Keratinocyte (primary cell): ENCODE results near the gene AIP. TPM values are rescaled to one million over a fixed set of nuclear protein-coding genes. Genes with fewer than 3 reads are reported as not detected.

Source experiments
- DNase-seq: peaks from one replicate; pipeline ENCODE4 v3.0.0-alpha.2; 2011; ENCODE audit warnings: low read depth, missing footprints, low spot score
- FAIRE-seq: peaks from 2 replicates; lab custom pipeline; 2011; peaks lifted over from hg19 to GRCh38; lab: Jason Lieb, UNC
- H2AFZ ChIP-seq: 2 replicates; pipeline ENCODE4 v1.6.0; 2012; ENCODE audit warnings: low read length, control low read depth, inconsistent platforms; ENCODE audit not compliant: control insufficient read depth
- H3K27ac ChIP-seq: 2 replicates; pipeline ENCODE4 v1.5.1; 2011; ENCODE audit warnings: low read length; ENCODE audit not compliant: control insufficient read depth, insufficient read depth
- H3K27me3 ChIP-seq: 3 replicates; pipeline ENCODE4 v1.6.0; 2011; ENCODE audit warnings: low read length; ENCODE audit not compliant: control insufficient read depth, insufficient read depth; ENCODE audit errors: extremely low read depth
- H3K36me3 ChIP-seq, 2 experiments: 2 replicates in 1 of 2; 3 replicates in 1 of 2; pipeline ENCODE4 v1.5.1; 2011; ENCODE audit warnings: low read length in 2 of 2, mild to moderate bottlenecking in 1 of 2; ENCODE audit not compliant: control insufficient read depth in 2 of 2, insufficient read depth in 2 of 2; ENCODE audit errors: extremely low read depth in 1 of 2
- H3K4me1 ChIP-seq: 3 replicates; pipeline ENCODE4 v1.5.1; 2011; ENCODE audit warnings: low read length; ENCODE audit not compliant: control insufficient read depth, insufficient read depth; ENCODE audit errors: extremely low read depth
- H3K4me2 ChIP-seq: 3 replicates; pipeline ENCODE4 v1.6.0; 2011; ENCODE audit warnings: low read depth, low read length; ENCODE audit not compliant: control insufficient read depth, insufficient read depth; ENCODE audit errors: extremely low read depth
- H3K4me3 ChIP-seq, 3 experiments: fragments of 200-600 bp in 1 of 3; sonication (generic) in 1 of 3; 2 replicates in 2 of 3; 3 replicates in 1 of 3; pipeline ENCODE4 v1.5.1; 2011 to 2016; ENCODE audit warnings: low read length in 3 of 3, mild to moderate bottlenecking in 3 of 3, control low read depth in 2 of 3, inconsistent platforms in 1 of 3, low read depth in 1 of 3, mixed read lengths in 1 of 3, mixed run types in 1 of 3, moderate library complexity in 1 of 3; ENCODE audit not compliant: control insufficient read depth in 2 of 3, insufficient read depth in 2 of 3; ENCODE audit errors: extremely low read depth in 1 of 3
- H3K79me2 ChIP-seq: 2 replicates; pipeline ENCODE4 v1.6.0; 2012; ENCODE audit warnings: low read length; ENCODE audit not compliant: control insufficient read depth, insufficient read depth
- H3K9ac ChIP-seq: 3 replicates; pipeline ENCODE4 v1.6.0; 2011; ENCODE audit warnings: low read length; ENCODE audit not compliant: control insufficient read depth, insufficient read depth; ENCODE audit errors: extremely low read depth
- H3K9me1 ChIP-seq: 3 replicates; pipeline ENCODE4 v1.6.0; 2011; ENCODE audit warnings: low read length; ENCODE audit not compliant: control insufficient read depth, insufficient read depth; ENCODE audit errors: extremely low read depth
- H3K9me3 ChIP-seq: 2 replicates; pipeline ENCODE4 v1.5.1; 2012; ENCODE audit warnings: low read depth, low read length; ENCODE audit not compliant: control insufficient read depth
- H4K20me1 ChIP-seq: 3 replicates; pipeline ENCODE4 v1.6.0; 2011; ENCODE audit warnings: low read length; ENCODE audit not compliant: control insufficient read depth, insufficient read depth; ENCODE audit errors: extremely low read depth
- CTCF ChIP-seq, 3 experiments: IDR thresholded peaks in 1 of 3; conservative IDR thresholded peaks in 1 of 3; optimal IDR thresholded peaks in 1 of 3; 2 replicates in 2 of 3; 3 replicates in 1 of 3; pipeline versions ENCODE3 to v1.5.1; 2011; ENCODE audit warnings: low read length in 3 of 3, mild to moderate bottlenecking in 3 of 3, moderate library complexity in 2 of 3, control low read depth in 1 of 3, inconsistent platforms in 1 of 3; ENCODE audit not compliant: insufficient read depth in 2 of 3; ENCODE audit errors: extremely low read depth in 1 of 3
- EZH2 ChIP-seq: IDR thresholded peaks from one replicate; pipeline ENCODE4 v1.6.1; 2012; ENCODE audit warnings: inconsistent platforms, mild to moderate bottlenecking, low read length, moderate library complexity
- dilution Hi-C: fragments of 300-500 bp; cut with MboI; formaldehyde crosslinking; loops from one replicate; pipeline ENCODE4 v1.7.0; 2020; ENCODE audit warnings: low sequenced_read_pairs; ENCODE audit not compliant: extremely low pct_ligation_motif_present
- polyA plus RNA-seq, 5 experiments: library from polyadenylated mRNA; depleted of rRNA in 3 of 5; stranded (reverse) in 3 of 5; stranded (forward) in 1 of 5; unstranded in 1 of 5; fragments of >200 nt; gene quantifications; 1 replicate in 1 of 5; 2 replicates in 3 of 5; 3 replicates in 1 of 5; pipeline versions ENCODE4 v1.2.1 to v1.2.3, GENCODE V29; 2011 to 2012; ENCODE audit warnings: missing spikeins in 2 of 5, low read depth in 1 of 5, low replicate concordance in 1 of 5

Gene AIP
- polyA plus RNA-seq, 1 donor (not counting 4 experiments of a cell fraction or from before 2014, with no cell fraction given), result 32.5 TPM

- Histone ChIP-seq H4K20me1 (no peaks in the 10 kb centered on the region), H3K27ac (no peak overlapping the region), H3K9me3 (no peaks in the 10 kb centered on the region), H3K27me3 (no peaks in the 10 kb centered on the region), H3K4me2 (no peak overlapping the region), H3K4me1 (no peaks in the 10 kb centered on the region), H3K9me1 (no peaks in the 10 kb centered on the region), H2AFZ (no peak overlapping the region), H3K9ac (no peak overlapping the region), H3K36me3 (peaks cover 14 to 28% of the 10 kb centered on the region in 2 experiments), H3K4me3 (no peak overlapping the region), H3K79me2 (no peaks in the 10 kb centered on the region)
- FAIRE-seq (no peak), DNase-seq (no peak)
- dilution Hi-C loops, result no loop called here
- TF ChIP-seq EZH2 (no peak), CTCF (optimal IDR thresholded peaks at IDR 0.05 in 1 of 3, IDR thresholded peaks at IDR 0.05 in 1 of 3, conservative IDR thresholded peaks at IDR 0.05 in 1 of 3; ENCODE audit: extremely low read depth in 1 of 3, insufficient read depth in 2 of 3, low read length in 3 of 3) (no peak)
Measured at GRCh38 chr11:67494371-67495233, 11.8 kb downstream of the AIP start.

DNA sequence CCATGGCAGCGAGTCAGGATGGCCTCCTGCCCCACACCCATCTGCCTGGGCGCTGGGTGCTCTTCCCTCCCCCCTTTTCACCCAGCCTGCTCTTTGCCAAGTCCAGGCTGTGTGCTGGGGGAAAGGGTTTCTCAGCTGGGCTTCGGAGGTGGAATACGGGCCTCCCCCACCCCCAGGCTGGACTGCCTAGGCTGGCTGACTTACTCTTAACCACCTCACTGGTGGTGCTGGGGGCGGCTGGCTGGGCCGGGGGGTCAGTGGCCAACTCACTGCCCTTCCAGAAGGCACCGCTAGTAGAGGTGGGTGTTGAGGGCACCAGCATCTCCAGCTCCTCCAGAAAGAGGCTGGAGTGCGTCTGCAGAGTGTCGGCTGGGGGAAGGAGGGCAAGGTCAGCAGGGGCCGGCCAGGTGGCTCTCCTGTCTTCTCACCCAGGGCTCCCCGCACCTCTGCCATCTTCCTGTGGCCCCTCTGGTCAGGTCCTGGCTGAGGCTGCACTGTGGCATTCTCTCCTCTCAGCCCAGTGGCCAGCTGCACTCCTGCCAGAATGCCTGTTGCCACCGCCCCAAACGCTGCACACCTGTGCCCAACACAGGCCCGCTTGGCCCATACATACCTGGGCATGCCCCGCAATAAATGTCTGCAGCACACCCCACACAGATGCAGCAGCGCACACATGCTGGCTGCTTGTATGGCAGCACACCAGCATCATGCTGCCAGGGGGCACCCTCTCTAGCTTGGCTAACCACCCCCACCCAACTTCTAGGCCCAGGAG, 12.6 kb downstream of the AIP start:
- Histone ChIP-seq H3K27me3 (no peaks in the 10 kb centered on the region), H3K9ac (no peak overlapping the region), H2AFZ (no peak overlapping the region), H3K4me1 (no peaks in the 10 kb centered on the region), H3K4me2 (no peak overlapping the region), H3K9me1 (no peaks in the 10 kb centered on the region), H3K9me3 (no peaks in the 10 kb centered on the region), H4K20me1 (no peaks in the 10 kb centered on the region), H3K27ac (no peak overlapping the region), H3K79me2 (no peaks in the 10 kb centered on the region), H3K36me3 (peaks cover 15 to 28% of the 10 kb centered on the region in 2 experiments), H3K4me3 (no peak overlapping the region)
- dilution Hi-C loops, result no loop called here
- no peak for FAIRE-seq
- no peak for TF ChIP-seq EZH2
- TF ChIP-seq CTCF (optimal IDR thresholded peaks at IDR 0.05 in 1 of 3, IDR thresholded peaks at IDR 0.05 in 1 of 3, conservative IDR thresholded peaks at IDR 0.05 in 1 of 3; ENCODE audit: extremely low read depth in 1 of 3, insufficient read depth in 2 of 3, low read length in 3 of 3), result no peak
- DNase-seq, result no peak
